Measurements from ENCODE around the gene FRMD8.
A peak's percentile ranks its signal among the peaks of the same experiment; 100 is the strongest.
"Not testable (repeated sequence)": the region's sequence is repeated elsewhere in the genome, so short reads cannot be mapped to it uniquely, and the experiment has no call there.

Gene FRMD8

DNA sequence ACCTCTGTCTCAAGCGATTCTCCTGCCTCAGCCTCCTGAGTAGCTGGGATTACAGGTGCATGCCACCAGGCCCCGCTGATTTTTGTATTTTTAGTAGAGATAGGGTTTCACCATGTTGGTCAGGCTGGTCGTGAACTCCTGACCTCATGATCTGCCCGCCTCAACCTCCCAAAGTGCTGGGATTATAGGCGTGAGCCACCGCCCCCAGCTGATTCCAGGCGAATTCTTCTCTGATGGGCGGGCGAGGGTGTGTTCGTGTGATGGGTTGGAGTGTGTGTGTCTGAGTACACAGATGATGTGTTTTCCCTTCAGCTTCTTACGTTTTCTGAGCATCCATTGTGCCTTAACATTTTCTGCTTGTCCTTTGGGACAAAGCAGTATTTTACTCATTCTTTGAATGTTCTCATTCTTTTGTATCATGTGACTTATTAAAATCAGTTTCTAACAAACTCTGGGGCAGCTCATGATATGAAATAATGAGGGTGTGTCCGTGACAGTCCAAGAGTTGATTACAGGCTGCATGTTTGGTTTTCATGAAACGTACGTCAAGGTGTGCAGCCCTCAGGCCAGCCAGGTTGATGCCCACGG is 26.7 kb downstream of the FRMD8 start:
- DNase-seq (ENCODE audit: low read depth in 3 of 3, low spot score in 1 of 3): not testable (repeated sequence)

DNA sequence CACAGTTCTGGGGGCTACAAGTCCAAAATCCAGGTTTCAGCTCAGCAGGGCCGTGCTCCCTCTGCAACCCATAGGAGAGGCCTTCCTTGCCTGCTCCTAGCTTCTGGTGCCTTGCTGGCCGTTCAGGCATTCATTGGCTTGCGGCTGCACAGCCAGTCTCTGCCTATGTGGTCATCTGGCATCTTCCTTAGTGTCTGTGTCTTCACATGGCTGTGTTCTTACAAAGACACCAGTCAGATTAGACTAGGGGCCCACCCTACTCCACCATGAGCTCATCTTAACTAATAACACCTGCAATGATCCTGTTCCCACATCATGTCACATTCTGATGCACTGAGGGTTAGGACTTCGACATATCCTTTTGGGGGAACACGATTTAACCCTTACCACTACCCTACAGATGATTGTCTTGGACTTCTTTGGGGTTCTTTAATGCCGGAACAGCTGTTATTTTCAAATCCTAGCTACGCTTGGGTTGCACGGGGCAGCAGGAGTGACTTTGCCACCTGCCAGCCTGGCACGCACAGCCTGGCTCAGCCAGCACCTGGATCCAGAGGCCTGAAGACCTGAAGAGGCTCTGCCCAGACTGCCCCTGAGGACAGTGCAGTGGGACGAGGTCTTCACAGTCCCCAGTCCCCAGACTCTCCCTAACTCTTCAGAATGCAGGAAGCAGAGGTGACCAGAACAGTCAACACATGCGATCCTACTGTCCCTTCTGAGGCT is 28.5 kb downstream of the FRMD8 start:
- no peak for DNase-seq (ENCODE audit: low read depth in 3 of 3, low spot score in 1 of 3)

DNA sequence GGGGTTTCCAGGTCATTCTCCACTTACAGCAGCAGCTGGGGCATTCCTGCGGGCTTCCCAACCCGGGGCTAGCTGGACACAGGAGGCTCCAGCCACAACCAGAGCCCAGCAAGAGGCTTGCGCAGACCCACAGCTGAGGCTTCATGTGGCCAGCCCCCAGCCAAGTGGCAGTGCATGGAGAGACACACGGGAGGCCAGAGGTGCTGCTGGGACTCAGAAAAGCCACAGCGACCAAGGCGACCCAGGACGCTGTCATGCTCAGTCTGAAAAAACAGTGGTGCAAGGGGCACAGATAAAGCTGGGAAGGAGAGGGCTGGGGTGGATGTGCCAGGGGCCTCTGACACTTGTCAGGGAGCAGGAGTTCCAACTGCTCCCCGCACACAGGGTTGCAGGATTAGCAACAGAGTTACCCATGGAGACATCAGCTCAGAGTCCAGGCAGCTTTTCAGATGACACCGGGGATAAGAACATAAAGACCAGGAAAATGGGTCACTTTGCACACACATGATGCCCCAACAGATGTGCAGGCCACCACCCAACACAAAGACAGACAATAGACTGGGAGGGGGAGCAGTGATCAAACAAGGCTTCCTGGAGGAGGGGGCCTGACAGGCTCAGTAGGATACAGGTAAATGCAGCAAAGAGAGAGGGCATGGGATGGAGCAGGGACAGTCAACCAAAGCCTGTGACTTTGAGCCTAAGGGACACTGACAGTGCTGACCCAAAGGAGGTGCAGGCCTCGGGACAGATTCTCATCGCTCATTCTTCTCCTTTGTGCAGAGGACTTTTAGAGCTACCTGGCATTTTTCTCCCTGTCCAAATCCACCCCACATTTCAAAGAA is 29.3 kb downstream of the FRMD8 start:
- no peak for DNase-seq (ENCODE audit: low read depth in 3 of 3, low spot score in 1 of 3)

DNA sequence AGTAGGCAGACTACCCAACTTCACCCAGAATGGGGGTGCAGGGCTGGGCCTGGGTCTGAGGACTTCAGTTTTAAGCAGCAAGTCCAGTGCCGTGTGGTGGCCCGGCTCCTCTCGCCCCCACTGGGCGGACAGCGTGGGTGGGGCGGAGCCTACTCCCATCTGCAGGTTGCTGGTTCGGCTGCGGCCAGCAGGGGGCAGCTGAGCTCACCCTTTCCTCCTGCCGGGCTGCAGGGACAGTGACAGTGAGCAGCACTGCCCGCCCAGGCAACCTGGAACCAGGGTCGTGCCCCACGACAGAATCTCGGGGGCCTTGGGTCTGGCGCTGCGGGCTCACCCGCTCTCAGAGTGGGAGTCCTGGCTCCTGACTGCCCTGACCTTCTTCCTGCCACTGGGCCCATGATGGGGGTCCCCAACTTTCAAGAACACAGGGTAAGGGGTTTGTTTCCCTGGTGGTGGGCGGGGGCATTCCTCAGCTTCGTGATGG is 29.9 kb downstream of the FRMD8 start:
- peak; percentile 78 to 91 (median 86) for DNase-seq (ENCODE audit: low read depth in 3 of 3, low spot score in 1 of 3)

DNA sequence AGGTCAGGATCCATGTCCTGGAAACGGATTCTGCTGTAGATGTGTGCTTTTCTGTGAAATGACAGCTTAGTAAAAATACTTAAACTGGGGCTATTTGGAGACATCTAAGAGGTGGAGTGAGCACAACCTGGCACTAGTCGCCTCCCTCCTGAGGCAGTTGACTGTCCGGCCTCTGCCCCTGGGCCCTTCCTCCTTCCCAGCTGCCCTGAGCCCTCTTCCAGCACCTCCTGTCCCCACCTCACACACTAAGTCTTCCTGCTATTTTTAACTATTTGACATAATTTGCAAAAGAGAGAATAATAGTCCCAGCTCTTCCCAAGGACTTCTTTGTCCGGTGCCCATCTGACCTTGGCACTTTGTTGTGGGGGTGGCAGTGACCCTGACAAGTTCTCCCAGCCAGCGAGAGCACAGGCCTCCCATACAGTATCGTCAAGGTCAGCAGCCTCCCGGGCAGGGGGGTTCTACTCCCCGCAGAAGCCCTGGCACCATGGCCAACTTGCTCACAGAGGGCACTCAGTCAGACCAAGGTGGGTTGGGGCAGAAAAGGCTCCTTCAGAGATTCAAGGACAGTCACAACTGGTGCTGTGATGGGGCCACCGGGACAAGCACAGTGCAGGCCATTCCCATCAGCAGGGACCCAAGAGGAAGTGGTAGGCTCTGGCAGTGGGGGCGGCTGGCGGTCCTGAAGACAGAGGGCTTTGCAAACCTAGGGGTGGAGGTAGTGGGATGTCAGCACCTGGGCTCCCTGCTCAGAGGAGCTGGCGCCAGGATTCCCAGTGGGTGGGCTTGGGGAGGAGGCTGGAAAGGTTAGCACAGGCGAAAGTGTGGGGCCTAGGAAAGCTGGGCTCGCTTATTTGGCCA is 30.6 kb downstream of the FRMD8 start:
- no peak for DNase-seq (ENCODE audit: low read depth in 3 of 3, low spot score in 1 of 3)

DNA sequence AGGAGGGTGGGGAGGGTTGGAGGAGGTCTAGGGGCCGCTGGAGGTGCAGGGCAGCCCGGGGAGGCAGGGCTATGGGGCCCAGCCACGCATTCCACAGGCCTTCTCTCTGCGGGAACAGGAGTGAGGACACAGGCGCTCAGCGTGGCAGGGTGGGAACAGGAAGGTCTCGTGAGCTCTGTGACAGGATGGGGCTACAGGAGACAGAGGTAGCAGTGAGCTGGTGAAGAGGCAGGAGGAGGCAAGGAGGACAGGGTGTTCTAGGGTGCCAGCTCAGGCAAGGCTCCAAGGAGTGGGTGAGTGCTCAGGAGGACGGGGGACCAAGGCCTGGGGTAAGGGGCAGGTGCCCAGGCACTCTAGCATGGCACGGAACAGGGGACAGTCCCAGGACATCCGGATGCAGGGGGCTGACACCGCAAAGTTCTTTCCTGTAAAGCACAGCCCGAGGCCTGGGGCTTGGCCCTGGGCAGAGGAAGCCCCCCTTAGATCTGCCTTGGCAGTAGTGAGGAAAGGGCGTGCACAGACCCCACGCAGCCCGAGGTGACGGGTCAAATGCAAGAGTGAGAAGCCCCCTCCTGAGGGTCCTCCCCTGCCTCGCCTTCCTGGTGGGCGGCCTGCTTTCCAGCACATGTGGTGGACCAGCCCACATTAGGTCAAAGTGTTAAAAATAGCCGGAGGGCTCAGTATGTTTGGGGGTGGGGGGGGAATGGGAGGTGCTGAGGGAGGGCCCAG is 31.4 kb downstream of the FRMD8 start:
- DNase-seq (ENCODE audit: low read depth in 3 of 3, low spot score in 1 of 3): no peak

DNA sequence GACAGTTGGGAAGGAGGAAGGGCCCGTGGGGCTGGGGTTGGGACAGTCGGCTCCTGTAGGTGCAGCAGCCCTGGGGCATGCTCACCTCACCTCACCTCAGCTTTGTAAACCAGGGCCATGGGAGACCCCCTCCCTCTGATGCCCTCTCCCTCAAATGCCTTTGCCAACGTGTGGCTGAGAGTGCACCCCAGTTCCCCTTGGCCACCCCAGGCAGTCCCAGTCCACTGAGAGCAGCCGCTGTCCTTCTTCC is 31.9 kb downstream of the FRMD8 start:
- no peak for DNase-seq (ENCODE audit: low read depth in 3 of 3, low spot score in 1 of 3)

DNA sequence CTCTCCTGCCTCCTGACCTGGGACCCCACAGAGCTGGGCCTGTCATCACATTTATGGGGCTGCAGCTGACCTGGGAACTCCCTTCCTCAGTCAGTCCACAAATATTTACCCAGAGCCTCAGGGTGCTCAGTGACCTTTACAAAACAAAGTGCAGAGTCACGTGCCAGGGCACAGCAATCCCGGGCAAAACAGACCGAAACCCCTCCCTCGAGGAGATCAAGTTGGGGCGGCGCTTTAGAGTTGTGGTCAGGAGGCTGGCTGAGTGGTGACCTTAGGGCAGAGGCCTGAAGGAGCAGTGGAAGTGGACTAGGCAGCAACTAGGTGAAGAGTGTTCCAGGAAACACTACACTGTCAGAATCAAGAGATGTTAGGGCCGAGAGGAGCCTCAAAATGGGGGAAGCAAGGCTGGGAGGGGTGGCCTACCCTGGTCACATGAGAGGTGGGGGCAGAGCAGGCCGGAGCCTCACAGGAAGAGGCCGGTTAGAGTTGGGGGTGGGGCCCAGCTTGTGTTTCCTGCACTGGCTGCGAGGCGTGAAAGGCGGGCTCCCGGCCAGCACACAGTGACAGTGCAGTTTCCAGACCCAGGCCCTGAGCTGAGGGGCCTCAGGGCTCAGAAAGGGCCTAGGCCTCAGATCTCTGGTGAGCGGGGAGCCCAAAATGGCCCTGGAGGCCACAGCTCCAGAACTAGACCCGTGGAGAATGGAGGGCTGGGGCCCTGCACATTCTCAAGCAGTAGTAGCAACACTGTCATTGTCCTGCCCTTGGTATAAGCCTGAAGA is 32.4 kb downstream of the FRMD8 start:
- peak in 1 of 3 donors; percentile 69 for DNase-seq (ENCODE audit: low read depth in 3 of 3, low spot score in 1 of 3)

DNA sequence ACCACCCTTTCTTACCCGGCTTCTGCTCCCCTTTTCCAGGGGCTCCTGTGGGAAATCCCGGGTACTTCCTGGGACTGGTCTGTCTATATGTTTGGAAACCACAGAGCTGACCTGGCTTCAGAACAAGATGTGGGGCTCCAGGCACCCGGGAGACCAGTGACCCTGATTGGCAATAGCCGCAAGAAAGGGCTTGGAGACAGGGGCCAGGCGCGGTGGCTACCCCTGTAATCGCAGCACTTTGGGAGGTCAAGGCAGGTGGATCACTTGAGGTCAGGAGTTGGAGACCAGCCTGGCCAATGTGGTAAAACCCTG is 33.0 kb downstream of the FRMD8 start:
- DNase-seq (ENCODE audit: low read depth in 3 of 3, low spot score in 1 of 3): no peak

DNA sequence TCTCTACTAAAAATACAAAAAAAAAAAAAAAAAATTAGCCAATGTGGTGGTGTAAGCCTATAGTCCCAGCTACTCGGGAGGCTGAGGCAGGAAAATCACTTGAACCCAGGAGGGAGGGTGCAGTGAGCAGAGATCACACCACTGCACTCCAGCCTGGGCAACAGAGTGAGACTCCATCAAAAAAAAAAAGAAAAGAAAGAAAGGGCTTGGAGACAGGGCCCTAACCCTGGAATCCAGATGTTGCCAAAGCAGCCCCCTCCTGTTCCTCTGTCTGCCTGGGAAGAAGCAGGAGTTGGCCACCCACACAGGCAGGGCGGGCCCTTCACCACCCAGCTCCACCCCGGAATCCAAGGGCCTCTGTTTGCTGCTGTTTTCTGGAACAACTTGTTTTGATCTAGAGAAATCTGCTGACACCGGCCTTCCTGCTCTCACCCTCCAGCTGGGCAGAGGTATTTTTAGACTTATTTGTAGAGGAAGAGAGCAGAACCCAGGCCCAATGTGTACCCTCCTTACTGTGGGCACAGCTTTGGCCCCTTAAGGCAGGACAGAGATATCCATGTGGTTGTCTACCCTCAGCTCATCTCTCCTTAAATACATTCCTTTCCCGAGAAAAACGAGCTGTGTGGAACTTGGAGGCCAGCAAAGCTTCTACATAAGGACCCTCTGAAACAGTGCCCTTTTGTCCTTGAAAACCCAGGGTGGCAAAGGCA is 33.5 kb downstream of the FRMD8 start:
- DNase-seq (ENCODE audit: low read depth in 3 of 3, low spot score in 1 of 3): no peak

DNA sequence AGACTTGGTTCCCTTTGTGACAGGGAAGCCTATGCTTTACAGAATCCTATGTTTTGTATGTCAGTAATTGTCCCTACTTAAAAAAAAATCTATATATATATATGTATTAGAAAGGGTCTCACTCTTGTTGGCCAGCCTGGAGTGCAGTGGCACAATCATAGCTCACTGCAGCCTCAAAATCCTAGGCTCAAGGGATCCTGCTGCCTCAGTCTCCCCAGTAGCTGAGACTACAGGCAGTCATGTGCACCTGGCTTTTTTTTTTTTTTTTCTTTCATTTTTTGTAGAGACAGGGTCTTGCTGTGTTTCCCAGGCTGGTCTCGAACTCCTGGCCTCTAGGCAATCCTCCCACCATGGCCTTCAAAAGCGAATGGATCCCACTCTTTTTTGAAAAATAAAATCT is 34.1 kb downstream of the FRMD8 start:
- DNase-seq (ENCODE audit: low read depth in 3 of 3, low spot score in 1 of 3): no peak

DNA sequence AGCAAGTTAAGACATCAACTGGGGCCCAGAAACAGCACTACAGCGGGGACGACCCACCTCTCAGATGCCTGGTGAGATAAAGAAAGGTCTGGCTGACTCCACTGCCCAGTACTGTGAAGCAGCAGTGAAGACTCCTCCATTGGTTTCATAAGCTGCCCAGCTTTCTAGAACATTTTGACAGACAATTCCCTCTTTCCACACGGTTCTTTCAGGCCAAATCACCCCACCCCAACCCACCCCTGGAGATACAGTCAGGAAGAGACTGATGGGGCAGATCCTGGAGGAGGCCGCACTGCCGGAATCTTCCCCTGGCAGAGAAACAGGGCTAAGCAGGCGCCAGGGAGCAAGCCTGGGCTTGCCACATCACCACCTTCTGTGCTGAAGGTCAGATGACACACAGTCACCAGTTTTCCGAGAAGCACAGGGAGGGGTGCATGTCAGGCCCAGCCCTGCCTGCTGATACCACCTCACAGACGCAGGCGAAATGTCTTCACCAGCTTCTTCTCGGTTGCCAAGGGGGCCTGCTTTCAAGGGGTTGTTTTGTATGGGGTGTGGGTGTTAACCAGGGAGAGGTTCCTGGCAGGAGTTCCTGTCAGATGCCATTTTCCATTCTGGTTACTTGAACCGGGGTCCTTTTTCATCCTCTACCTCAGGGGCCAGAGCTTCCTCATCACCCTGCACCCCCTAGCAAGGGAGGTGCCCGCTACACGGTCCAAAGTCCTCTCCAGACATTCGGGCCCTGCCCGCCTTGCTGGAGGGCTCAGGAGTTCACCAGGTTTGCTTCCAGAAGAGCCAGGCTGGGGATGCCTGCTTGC is 34.7 kb downstream of the FRMD8 start:
- DNase-seq (ENCODE audit: low read depth in 3 of 3, low spot score in 1 of 3): peak; percentile 58 to 74 (median 68)

DNA sequence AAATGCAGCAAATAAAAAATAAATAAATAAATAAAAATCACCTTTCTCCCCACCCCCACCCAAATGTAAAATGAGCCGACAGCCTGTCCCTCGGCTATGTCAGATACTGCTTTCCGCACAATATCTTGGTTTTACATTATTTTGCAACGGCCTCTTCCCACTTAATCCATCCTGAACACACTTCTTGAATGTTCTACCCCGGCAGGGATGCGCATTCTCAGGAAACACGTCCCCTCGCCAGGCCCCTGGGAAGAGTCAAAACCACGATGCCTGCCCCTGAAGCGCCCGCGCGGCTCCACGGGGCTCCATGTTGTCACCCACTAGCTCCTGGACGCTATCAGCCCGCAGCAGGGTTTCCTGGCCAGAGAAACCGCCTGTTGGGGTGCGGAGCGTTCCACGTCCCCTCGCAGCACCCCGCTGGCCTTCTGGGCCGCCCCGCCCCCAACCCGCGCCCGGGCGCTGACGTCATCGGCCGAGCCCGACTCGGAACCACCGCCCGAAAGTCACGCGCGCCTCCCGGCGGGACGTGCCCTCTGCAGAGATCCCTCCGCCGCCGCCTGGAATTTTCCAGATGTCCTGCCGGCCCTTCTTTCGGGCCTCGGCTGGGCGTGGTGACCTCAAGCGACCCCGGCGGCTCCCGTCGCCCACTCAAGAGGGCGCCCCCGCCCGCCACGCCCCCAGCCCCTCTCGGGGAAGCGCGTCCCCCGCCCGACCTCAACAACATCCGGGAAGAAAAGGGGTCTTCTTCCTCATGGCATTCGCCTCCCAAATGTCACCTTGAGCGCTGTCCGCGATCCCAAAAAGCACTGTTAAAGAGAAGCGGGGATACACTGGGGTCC is 35.6 kb downstream of the FRMD8 start:
- DNase-seq (ENCODE audit: low read depth in 3 of 3, low spot score in 1 of 3): peak; percentile 86 to 87 (median 87)

DNA sequence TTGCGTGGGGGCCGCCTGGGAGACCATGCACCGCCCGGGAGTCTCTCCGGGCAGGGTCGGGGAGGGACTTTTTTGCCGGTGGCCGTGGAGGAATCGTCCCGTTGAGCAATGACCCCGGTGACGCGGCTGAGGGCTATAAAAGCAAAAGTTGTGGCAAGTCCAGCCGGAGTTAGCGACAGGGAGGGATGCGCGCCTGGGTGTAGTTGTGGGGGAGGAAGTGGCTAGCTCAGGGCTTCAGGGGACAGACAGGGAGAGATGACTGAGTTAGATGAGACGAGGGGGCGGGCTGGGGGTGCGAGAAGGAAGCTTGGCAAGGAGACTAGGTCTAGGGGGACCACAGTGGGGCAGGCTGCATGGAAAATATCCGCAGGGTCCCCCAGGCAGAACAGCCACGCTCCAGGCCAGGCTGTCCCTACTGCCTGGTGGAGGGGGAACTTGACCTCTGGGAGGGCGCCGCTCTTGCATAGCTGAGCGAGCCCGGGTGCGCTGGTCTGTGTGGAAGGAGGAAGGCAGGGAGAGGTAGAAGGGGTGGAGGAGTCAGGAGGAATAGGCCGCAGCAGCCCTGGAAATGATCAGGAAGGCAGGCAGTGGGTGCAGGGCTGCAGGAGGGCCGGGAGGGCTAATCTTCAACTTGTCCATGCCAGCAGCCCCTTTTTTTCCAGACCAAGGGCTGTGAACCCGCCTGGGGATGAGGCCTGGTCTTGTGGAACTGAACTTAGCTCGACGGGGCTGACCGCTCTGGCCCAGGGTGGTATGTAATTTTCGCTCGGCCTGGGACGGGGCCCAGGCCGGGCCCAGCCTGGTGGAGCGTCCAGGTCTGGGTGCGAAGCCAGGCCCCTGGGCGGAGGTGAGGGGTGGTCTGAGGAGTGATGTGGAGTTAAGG is 36.4 kb downstream of the FRMD8 start, which contains the start of gene NEAT1:
TSS of gene NEAT1 (plus strand) at position 166 of the 883 bp plus-strand sequence.
- DNase-seq (ENCODE audit: low read depth in 3 of 3, low spot score in 1 of 3): peak; percentile 91 to 93 (median 92)

DNA sequence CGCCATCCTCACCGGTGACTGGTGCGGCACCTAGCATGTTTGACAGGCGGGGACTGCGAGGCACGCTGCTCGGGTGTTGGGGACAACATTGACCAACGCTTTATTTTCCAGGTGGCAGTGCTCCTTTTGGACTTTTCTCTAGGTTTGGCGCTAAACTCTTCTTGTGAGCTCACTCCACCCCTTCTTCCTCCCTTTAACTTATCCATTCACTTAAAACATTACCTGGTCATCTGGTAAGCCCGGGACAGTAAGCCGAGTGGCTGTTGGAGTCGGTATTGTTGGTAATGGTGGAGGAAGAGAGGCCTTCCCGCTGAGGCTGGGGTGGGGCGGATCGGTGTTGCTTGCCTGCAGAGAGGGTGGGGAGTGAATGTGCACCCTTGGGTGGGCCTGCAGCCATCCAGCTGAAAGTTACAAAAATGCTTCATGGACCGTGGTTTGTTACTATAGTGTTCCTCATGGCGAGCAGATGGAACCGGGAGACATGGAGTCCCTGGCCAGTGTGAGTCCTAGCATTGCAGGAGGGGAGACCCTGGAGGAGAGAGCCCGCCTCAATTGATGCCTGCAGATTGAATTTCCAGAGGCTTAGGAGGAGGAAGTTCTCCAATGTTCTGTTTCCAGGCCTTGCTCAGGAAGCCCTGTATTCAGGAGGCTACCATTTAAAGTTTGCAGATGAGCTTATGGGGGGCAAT is 37.2 kb downstream of the FRMD8 start:
- DNase-seq (ENCODE audit: low read depth in 3 of 3, low spot score in 1 of 3): no peak
